Endothelial cell of umbilical vein (primary cell): Measurements from ENCODE around the gene RABGGTA.

Experiments
- EZH2 ChIP-seq: IDR thresholded peaks from 2 replicates; pipeline ENCODE4 v1.6.1; 2012; ENCODE audit warnings: borderline replicate concordance, low read depth, mild to moderate bottlenecking, moderate library complexity, low read length, inconsistent platforms; ENCODE audit not compliant: severe bottlenecking
- MYC ChIP-seq: IDR thresholded peaks from one replicate; pipeline ENCODE4 v1.6.1; 2011; ENCODE audit warnings: mild to moderate bottlenecking, low read depth, low read length
- POLR2A ChIP-seq: IDR thresholded peaks from 2 replicates; pipeline ENCODE4 v1.6.1; 2012; ENCODE audit warnings: low read depth, mild to moderate bottlenecking, control low read depth, low read length
- POLR2AphosphoS5 ChIP-seq: IDR thresholded peaks from 2 replicates; pipeline ENCODE4 v1.6.1; 2012; ENCODE audit warnings: low read depth, mild to moderate bottlenecking, control low read depth, low read length, moderate library complexity; ENCODE audit not compliant: insufficient read depth
- TF ChIP-seq, protein P1 (sequence below), 2 donors: IDR thresholded peaks; 1 replicate in 1 of 2; 2 replicates in 1 of 2; pipeline ENCODE4 v1.5.1; 2011; ENCODE audit warnings: low read length in 2 of 2, mild to moderate bottlenecking in 2 of 2, moderate library complexity in 2 of 2, control low read depth in 1 of 2, inconsistent platforms in 1 of 2, low read depth in 1 of 2; ENCODE audit not compliant: insufficient read depth in 1 of 2; ENCODE audit errors: extremely low read depth in 1 of 2
- TF ChIP-seq, protein P2 (sequence below): IDR thresholded peaks from 2 replicates; pipeline ENCODE4 v1.6.1; 2011; ENCODE audit not compliant: insufficient read depth, insufficient read length

DNA sequence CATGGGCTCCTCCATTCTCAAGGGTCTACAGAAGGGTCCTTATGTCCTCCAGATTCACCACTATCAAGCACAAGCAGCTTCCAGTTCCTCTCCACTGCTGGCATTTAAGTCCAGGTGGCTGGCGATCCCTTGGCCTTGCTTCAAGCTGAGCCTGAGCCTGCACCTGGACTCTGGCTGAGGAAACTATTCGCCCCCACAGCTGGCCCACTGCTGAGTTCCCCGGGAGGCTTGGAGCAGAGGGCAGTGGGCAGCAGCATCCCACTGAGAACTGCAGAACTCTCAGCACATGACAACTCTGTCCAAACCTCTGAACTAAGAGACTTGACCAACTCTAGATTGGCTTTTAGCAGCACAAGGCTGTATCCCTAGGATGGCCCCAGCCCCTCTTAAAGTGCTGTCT, 11.3 kb upstream of the RABGGTA start:
- TF ChIP-seq, protein P1, sequence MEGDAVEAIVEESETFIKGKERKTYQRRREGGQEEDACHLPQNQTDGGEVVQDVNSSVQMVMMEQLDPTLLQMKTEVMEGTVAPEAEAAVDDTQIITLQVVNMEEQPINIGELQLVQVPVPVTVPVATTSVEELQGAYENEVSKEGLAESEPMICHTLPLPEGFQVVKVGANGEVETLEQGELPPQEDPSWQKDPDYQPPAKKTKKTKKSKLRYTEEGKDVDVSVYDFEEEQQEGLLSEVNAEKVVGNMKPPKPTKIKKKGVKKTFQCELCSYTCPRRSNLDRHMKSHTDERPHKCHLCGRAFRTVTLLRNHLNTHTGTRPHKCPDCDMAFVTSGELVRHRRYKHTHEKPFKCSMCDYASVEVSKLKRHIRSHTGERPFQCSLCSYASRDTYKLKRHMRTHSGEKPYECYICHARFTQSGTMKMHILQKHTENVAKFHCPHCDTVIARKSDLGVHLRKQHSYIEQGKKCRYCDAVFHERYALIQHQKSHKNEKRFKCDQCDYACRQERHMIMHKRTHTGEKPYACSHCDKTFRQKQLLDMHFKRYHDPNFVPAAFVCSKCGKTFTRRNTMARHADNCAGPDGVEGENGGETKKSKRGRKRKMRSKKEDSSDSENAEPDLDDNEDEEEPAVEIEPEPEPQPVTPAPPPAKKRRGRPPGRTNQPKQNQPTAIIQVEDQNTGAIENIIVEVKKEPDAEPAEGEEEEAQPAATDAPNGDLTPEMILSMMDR (IDR thresholded peaks at IDR 0.05; ENCODE audit: extremely low read depth in 1 of 2, insufficient read depth in 1 of 2, low read depth in 1 of 2, low read length in 2 of 2): no peak
- TF ChIP-seq EZH2: no peak
- TF ChIP-seq, protein P2, sequence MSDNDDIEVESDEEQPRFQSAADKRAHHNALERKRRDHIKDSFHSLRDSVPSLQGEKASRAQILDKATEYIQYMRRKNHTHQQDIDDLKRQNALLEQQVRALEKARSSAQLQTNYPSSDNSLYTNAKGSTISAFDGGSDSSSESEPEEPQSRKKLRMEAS: no peak
- TF ChIP-seq POLR2A: no peak
- TF ChIP-seq POLR2AphosphoS5: no peak
- TF ChIP-seq MYC: no peak
